Ishikawa (cell line): ENCODE measurements around the gene TBC1D3L.
"Not testable (repeated sequence)": the region's sequence is repeated elsewhere in the genome, so short reads cannot be mapped to it uniquely, and the experiment has no call there.

Experiments used
- EP300 ChIP-seq: IDR thresholded peaks from 2 replicates; pipeline ENCODE4 v1.6.1; 2012; ENCODE audit warnings: borderline replicate concordance
- RAD21 ChIP-seq: IDR thresholded peaks from 2 replicates; pipeline ENCODE4 v1.6.1; 2012; ENCODE audit warnings: low read depth
- TAF1 ChIP-seq: IDR thresholded peaks from 2 replicates; pipeline ENCODE4 v1.6.1; 2012; ENCODE audit warnings: low read depth, mild to moderate bottlenecking
- ZBTB7A ChIP-seq: IDR thresholded peaks from 2 replicates; pipeline ENCODE4 v1.6.1; 2012; ENCODE audit warnings: low read depth
- TF ChIP-seq, protein P1 (sequence below): IDR thresholded peaks from 2 replicates; pipeline ENCODE4 v1.6.1; 2012; ENCODE audit warnings: low read depth, mild to moderate bottlenecking

Gene TBC1D3L

DNA sequence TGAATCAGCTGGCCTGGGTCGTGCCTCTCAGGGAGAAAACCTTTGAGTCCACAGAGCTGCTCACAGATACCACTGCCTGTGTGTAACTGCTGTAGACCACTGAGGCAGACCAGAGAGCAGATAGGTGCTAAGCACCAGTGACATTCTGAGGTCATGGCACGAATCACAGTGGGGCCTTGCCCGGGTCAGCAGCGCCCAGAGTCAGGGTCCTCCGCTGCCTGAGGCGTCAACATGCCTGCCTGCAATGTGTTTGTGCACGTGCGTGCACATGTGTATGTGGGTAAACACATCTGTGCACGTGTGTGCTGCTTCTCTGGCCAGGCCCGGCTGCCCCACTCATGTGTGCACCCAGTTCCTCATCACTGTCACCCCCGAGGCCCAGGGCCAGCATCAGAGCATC lies at the start of gene TBC1D3L:
Gene TBC1D3L, minus strand, starts transcription at position 101 of the 400 bp plus-strand sequence. CDS start 1,540 bp downstream, outside the sequence.
- TF ChIP-seq ZBTB7A, EP300: not testable (repeated sequence)
- TF ChIP-seq, protein P1, sequence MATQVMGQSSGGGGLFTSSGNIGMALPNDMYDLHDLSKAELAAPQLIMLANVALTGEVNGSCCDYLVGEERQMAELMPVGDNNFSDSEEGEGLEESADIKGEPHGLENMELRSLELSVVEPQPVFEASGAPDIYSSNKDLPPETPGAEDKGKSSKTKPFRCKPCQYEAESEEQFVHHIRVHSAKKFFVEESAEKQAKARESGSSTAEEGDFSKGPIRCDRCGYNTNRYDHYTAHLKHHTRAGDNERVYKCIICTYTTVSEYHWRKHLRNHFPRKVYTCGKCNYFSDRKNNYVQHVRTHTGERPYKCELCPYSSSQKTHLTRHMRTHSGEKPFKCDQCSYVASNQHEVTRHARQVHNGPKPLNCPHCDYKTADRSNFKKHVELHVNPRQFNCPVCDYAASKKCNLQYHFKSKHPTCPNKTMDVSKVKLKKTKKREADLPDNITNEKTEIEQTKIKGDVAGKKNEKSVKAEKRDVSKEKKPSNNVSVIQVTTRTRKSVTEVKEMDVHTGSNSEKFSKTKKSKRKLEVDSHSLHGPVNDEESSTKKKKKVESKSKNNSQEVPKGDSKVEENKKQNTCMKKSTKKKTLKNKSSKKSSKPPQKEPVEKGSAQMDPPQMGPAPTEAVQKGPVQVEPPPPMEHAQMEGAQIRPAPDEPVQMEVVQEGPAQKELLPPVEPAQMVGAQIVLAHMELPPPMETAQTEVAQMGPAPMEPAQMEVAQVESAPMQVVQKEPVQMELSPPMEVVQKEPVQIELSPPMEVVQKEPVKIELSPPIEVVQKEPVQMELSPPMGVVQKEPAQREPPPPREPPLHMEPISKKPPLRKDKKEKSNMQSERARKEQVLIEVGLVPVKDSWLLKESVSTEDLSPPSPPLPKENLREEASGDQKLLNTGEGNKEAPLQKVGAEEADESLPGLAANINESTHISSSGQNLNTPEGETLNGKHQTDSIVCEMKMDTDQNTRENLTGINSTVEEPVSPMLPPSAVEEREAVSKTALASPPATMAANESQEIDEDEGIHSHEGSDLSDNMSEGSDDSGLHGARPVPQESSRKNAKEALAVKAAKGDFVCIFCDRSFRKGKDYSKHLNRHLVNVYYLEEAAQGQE: not testable (repeated sequence)

DNA sequence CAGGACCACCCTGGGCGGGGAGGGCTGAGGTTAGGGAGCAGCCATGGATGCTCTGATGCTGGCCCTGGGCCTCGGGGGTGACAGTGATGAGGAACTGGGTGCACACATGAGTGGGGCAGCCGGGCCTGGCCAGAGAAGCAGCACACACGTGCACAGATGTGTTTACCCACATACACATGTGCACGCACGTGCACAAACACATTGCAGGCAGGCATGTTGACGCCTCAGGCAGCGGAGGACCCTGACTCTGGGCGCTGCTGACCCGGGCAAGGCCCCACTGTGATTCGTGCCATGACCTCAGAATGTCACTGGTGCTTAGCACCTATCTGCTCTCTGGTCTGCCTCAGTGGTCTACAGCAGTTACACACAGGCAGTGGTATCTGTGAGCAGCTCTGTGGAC lies 14.8 kb upstream of the TBC1D3L start, which contains the start of gene TBC1D3D:
Gene TBC1D3D, plus strand, starts transcription at position 301 of the 400 bp plus-strand sequence. CDS start 1,585 bp downstream, outside the sequence.
- TF ChIP-seq, protein P1: not testable (repeated sequence)
- not testable (repeated sequence) for TF ChIP-seq TAF1, RAD21
